Stimulated activated CD4-positive, alpha-beta T cell treated with anti-CD3 and anti-CD28 coated beads, Interleukin-12 subunit alpha, Interleukin-12 subunit beta, amount 100 ng/mL, for 4 hours (primary cell): Measurements from ENCODE around the gene FBXO17.

ENCODE experiments used
- DNase-seq: peaks from one replicate; pipeline ENCODE4 v3.0.0-alpha.2; 2020

Gene FBXO17

DNA sequence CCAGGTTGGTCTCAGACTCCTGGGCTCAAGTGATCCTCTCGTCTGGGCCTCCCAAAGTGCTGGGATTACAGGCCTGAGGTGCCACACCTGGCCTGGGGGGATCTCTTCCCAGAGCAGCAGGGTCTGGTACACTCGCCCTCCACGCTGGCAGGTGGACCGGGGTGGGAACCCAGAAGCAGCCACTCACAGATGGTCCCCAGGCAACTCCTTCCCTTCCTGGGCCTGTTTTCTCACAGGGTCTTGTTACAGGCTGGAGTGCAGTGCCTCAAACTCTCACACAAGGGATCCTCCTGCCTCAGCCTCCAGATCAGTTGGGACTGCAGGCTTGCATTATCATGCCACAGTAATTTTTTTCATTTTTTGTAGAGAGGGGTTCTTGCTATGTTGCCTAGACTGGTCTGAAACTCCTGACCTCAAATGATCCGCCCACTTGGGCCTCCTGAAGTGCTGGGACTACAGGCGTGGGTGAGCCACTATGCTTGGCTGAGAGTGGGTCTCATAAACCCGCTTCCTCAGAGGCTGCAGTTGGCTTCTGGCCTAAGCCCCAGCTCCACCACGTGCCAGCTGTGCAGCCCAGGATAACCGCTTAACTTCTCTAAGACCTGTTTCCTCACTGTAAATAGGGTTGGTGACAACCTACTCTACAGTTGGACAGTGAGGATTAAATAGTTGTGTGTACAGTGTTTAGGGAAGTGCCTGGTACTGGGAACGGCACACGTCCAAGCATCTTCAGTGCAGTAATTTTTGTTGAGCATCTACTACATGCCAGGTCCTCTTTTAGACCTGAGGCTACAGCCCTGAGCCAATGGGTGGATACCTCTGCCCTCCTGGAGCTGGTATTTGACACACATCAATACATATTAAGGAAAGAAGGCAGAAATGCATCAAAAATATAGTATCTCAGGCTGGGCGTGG is 62.7 kb downstream of the FBXO17 start:
- no peak for DNase-seq

DNA sequence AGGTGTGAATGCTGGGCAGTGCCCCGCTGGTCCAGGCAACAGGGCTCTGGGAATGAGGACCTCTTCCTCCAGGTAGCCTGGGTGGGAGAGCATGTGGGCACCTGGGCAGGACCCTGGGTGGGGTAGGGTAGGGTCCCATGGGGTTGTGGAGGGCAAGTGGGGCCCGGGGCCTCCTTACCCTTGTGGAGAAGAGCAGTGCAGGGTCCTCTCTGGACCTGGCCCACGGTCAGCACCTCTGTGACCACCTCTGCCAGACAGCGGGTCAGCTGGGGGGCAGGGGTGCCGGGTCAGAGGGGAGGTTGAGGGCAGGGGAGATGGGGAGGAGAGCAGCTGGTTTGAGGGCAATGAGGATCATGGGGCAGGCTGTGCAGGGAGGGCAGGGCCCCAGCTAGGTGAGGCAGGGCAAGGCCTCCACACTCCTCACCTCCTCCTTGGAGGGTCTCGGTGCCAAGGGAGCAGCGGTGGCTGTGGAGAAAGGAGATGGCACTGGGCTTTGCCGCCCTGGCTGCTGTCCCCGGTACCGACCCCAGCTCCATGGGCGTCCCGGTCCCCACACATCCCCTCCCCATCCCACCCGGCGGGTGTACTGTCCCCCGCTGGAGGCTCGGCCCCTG is 64.0 kb downstream of the FBXO17 start:
- no peak for DNase-seq

- DNase-seq: no peak
These were observed 65.1 kb downstream of the FBXO17 start for GRCh38 chr19:38910488-38910887.

DNA sequence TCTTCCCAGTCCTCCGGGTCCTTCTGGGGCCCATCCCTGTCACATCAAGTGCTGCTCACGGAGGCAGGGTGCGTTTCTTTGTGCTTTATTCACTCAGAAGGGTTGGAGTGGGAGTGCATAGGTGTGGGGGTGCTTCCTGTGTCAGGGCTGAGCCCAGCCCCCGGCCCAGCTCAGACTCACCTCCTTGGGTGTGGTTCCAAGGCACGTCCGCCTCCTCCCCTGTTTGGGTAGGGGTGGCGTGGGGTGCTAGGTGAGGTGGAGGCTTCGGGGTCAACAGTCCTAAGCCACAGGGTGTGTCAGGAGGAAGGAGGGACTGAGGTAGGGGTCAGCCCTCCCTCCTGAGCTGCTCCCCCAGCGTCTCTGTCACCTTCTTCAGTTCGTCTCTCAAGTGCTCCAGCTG is 66.6 kb downstream of the FBXO17 start:
- no peak for DNase-seq

DNA sequence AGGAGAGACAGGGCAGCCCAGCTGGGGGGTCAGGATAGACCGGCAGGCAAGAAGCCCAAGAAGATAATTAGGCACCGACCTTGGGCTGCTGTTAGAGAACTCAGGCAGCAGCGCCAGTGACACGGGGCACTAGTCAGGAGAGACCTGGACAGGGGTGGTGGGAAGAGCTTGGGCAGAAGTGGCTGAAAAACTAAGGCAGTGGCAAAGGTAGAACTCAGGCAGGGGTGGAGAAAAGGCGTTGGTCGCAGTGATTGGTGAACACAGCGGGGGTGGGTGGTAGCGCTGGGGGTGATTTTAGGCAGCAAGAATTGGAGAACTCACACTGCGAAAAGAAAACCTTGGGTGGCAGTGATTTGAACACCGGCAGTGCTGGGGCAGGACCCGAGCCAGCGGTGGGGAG is 67.9 kb downstream of the FBXO17 start:
- DNase-seq: no peak

DNA sequence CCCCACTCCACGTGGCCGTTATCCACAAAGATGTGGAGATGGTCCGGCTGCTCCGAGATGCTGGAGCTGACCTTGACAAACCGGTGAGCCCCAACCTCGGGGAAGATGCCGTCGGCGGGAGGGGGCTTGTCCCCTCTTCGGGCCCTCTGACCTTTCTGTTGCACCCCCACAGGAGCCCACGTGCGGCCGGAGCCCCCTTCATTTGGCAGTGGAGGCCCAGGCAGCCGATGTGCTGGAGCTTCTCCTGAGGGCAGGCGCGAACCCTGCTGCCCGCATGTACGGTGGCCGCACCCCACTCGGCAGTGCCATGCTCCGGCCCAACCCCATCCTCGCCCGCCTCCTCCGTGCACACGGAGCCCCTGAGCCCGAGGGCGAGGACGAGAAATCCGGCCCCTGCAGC is 68.3 kb downstream of the FBXO17 start:
- DNase-seq: no peak

DNA sequence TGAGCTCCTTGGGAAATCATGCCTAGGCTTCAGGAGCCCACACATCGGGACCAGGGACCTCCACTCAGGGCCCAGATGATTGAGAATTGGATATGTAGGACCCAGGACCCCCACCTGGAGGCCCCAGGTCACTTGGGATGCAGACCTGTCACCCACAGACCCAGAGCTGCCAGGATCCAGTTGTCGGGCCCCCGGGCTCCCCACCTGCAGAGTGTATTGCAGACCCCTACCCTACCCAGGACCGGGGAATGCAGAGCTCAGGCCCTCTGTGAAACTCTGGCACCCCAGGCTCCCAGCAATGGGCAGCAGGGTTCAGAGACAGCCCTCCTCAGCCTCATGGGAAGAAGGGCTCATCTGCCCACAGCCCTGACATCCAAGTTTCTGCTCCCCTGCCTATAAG is 69.9 kb downstream of the FBXO17 start:
- DNase-seq: no peak

DNA sequence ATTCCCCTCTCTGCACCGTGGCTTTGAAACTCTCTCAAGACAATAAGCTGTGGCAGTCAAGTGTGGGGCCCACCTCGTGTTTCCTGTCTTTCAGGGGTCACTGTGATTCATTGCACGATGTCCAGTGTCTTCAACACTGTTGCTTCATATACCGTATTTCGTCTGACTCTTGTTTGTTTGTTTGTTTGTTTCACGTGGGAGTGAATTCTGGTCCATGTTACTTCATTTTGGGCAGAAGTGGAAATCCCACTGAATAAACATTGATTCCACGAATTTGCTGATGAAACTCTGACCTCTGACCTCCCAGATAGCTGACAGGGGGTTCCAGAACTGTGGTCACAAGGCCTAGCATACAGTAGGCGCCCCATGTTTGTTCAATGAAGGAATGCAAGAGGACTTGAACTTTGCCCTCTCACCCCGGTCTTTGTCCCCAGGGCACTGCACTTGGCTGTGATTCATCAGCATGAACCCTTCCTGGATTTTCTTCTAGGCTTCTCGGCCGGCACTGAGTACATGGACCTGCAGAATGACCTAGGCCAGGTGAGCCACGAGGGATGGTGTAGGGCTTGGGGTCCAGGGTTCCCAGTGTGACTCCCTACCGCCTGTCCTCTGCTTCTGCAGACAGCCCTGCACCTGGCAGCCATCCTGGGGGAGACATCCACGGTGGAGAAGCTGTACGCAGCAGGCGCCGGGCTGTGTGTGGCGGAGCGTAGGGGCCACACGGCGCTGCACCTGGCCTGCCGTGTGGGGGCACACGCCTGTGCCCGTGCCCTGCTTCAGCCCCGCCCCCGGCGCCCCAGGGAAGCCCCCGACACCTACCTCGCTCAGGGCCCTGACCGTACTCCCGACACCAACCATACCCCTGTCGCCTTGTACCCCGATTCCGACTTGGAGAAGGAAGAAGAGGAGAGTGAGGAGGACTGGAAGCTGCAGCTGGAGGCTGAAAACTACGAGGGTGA is 70.7 kb downstream of the FBXO17 start:
- no peak for DNase-seq

GRCh38 chr19:38901683-38902082 is 73.9 kb downstream of the FBXO17 start:
- DNase-seq: no peak

GRCh38 chr19:38900743-38901190 is 74.8 kb downstream of the FBXO17 start:
- no peak for DNase-seq

- no peak for DNase-seq
These were observed 75.3 kb downstream of the FBXO17 start for GRCh38 chr19:38900202-38900629.

- peak; percentile 95 for DNase-seq
These were observed 75.9 kb downstream of the FBXO17 start, which contains the start of the genes NFKBIB and SIRT2 for GRCh38 chr19:38899447-38900201. Gene NFKBIB, plus strand, starts transcription at chr19:38899969. Its CDS starts 64 bp downstream, at chr19:38900033. Gene SIRT2, minus strand, starts transcription at chr19:38899618. Its CDS starts 97 bp downstream, at chr19:38899521.

DNA sequence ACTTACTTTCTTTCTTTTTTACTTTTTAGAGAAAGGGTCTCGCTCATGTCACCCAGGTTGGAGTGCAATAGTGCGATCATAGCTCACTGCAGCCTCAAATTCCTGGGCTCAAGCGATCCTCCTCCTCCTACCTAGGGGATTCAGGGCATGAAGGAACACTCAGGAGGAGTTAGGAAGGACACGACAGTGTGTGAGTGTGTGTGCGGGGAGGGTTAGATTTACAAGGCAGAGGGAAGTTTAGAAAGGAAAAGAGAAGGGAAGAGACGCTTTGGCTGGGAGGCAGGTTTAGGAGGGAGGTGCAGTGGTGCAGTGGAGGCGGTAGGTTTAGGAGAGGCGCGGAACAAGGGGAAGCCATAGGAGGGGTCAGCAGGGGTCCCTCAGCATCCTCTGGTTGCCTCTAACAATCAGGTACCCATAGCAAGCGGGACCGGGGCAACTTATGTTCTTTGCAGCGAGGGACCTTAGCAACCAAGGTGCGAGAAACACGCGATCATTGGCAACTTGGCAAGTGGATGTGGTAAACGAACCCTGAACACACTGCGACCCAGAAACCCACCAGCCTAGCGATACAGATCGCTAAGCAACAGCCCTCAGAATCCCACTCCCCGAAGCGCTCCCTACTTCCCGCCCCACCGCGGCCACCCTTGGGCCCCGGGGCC is 76.6 kb downstream of the FBXO17 start:
- DNase-seq: no peak

DNA sequence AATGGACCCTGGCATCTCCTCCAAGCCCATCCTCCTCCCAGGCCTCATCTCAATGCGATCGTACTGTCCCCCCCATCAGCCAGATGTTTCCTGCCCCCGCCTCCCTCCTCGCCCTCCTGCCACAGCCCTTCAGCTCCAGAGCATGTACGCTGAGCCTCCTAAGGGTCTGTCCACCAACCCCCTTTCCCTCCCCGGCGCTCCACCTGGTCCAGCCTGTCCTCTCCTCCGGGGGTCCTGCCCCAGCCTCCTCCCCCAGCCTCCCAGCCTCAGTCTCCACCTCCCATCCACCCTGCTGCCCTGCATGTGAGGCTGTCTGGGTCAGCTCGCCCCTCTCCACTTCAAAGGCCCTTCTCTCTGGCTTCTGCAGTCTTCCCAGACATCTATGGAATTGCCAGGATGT is 80.6 kb downstream of the FBXO17 start:
- no peak for DNase-seq

DNA sequence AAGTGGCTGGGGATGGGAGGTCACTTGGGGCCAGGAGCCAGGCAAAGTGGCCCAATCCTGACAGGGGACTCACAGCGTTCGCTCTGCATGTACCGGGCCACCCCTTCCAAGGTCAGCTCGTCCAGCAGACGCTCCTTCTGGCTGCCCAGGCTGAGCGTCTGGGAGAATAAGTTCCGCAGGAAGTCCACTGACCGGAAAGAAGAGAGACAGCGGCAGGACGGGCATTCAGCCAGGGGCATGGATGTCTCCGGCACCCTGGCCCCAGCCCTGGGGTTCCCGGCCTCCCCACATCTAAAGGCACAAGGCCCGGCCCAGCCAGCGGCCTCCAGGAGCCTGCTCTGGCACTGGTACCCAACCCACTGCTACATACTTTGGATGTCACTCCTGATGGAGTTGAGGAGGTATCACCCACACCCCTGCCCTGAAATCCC is 82.2 kb downstream of the FBXO17 start:
- DNase-seq: no peak

- no peak for DNase-seq
These were observed 82.7 kb downstream of the FBXO17 start for GRCh38 chr19:38892841-38893240.

DNA sequence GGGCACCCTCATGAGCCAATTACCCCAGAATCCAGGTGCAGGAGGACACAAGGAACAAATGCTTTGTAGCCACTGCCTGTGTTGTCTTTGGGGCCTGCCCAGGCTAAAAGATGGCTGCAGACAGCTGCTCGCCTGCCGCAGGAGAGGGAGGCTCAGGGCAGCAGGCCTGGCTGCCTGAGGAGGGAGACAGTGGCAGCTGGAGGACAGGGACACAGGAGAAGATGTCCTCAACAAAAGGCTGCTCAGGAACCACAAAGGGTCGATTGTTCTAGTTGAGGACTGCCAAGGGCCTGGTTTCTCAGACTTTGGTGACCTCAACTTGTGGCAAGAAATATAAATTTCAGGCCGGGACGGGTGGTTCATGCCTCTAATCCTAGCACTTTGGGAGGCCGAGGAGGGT is 83.8 kb downstream of the FBXO17 start:
- DNase-seq: no peak
